ENCODE results near the gene BORCS8. TPM values are rescaled to one million over a fixed set of nuclear protein-coding genes. Genes with fewer than 3 reads are reported as not detected.

BORCS8 gene
- total RNA-seq, 1 donor: 17.2 TPM

Small RNAs within 50 kb of the gene (small RNA-seq; reads per million reads assigned to genes)
- not detected for gene RNU6-1028P

Other genes starting within 250 kb of the BORCS8 start
- 33.7 TPM for gene SUGP2, start 158.6 kb downstream of the BORCS8 start, total RNA-seq
- 80.8 TPM for gene ARMC6, start 158.5 kb downstream of the BORCS8 start, total RNA-seq
- gene SLC25A42, start 128.2 kb downstream of the BORCS8 start, total RNA-seq: 11.6 TPM
- gene TMEM161A, start 53.7 kb downstream of the BORCS8 start, total RNA-seq: 33.4 TPM
- gene MEF2B, start 21.9 kb downstream of the BORCS8 start, total RNA-seq: 0.27 TPM
- 90.2 TPM for gene RFXANK, start 106 bp upstream of the BORCS8 start, total RNA-seq
- 10.5 TPM for gene NR2C2AP, start 11.3 kb upstream of the BORCS8 start, total RNA-seq
- not detected for gene NCAN, start 19.8 kb upstream of the BORCS8 start, total RNA-seq
- under 0.01 TPM for gene TM6SF2, start 81.1 kb upstream of the BORCS8 start, total RNA-seq
- 32.0 TPM for gene SUGP1, start 128.4 kb upstream of the BORCS8 start, total RNA-seq
- gene MAU2, start 128.7 kb upstream of the BORCS8 start, total RNA-seq: 111 TPM
- 47.1 TPM for gene GATAD2A, start 213.5 kb upstream of the BORCS8 start, total RNA-seq